Measurements from ENCODE around the gene PUSL1. TPM values are rescaled to one million over a fixed set of nuclear protein-coding genes. Genes with fewer than 3 reads are reported as not detected.

PUSL1 gene
- total RNA-seq, 1 experiment from 2014 or later, result 31.3 TPM

- DNase-seq (ENCODE audit: low spot score), result no peak
- Histone ChIP-seq H3K36me3 (ENCODE audit: insufficient read depth, low read length, poor library complexity, severe bottlenecking) (peaks cover 43% of the 10 kb centered on the region), H3K9me3 (ENCODE audit: low read depth, low read length, poor library complexity, severe bottlenecking) (no peaks in the 10 kb centered on the region), H3K27me3 (replicated peaks; ENCODE audit: insufficient read depth, low read depth, low read length, poor library complexity) (no peaks in the 10 kb centered on the region), H3K4me3 (ENCODE audit: low read depth, low read length, poor library complexity, severe bottlenecking) (no peak overlapping the region), H3K4me1 (ENCODE audit: insufficient read depth, low read length, poor library complexity, severe bottlenecking) (peaks cover 14% of the 10 kb centered on the region), H3K27ac (ENCODE audit: low read depth, low read length, poor library complexity, severe bottlenecking) (no peak overlapping the region)
- TF ChIP-seq CTCF (conservative IDR thresholded peaks at IDR 0.05; ENCODE audit: low read depth, low read length), result no peak
- TF ChIP-seq EZH2 (IDR thresholded peaks at IDR 0.05; ENCODE audit: borderline replicate concordance, low read depth, low read length, poor library complexity, severe bottlenecking), result no peak
- ChIA-PET POLR2A (ENCODE audit: low non-redundant PET) (no interaction called here), CTCF (no interaction called here)
- intact Hi-C loops (cut with micrococcal nuclease; ENCODE audit: unreplicated experiment), result no loop called here
- no TSS peak for BruUV-seq (replicated peaks)
These were observed 11.2 kb downstream of the PUSL1 start for GRCh38 chr1:1319646-1319941.

GRCh38 chr1:1320666-1321448 is 12.5 kb downstream of the PUSL1 start:
- Histone ChIP-seq H3K4me1 (ENCODE audit: insufficient read depth, low read length, poor library complexity, severe bottlenecking) (peaks cover 21% of the 10 kb centered on the region), H3K27ac (ENCODE audit: low read depth, low read length, poor library complexity, severe bottlenecking) (no peak overlapping the region), H3K9me3 (ENCODE audit: low read depth, low read length, poor library complexity, severe bottlenecking) (no peaks in the 10 kb centered on the region), H3K27me3 (replicated peaks; ENCODE audit: insufficient read depth, low read depth, low read length, poor library complexity) (no peaks in the 10 kb centered on the region), H3K36me3 (ENCODE audit: insufficient read depth, low read length, poor library complexity, severe bottlenecking) (peaks cover 35% of the 10 kb centered on the region), H3K4me3 (ENCODE audit: low read depth, low read length, poor library complexity, severe bottlenecking) (no peak overlapping the region)
- intact Hi-C loops (cut with micrococcal nuclease; ENCODE audit: unreplicated experiment), result no loop called here
- no TSS peak for BruUV-seq (replicated peaks)
- ChIA-PET CTCF (no interaction called here), POLR2A (ENCODE audit: low non-redundant PET) (no interaction called here)
- TF ChIP-seq EZH2 (IDR thresholded peaks at IDR 0.05; ENCODE audit: borderline replicate concordance, low read depth, low read length, poor library complexity, severe bottlenecking), result no peak
- TF ChIP-seq CTCF (conservative IDR thresholded peaks at IDR 0.05; ENCODE audit: low read depth, low read length), result no peak
- DNase-seq (ENCODE audit: low spot score), result no peak

GRCh38 chr1:1321477-1321876 is 13.1 kb downstream of the PUSL1 start:
- Histone ChIP-seq H3K27me3 (replicated peaks; ENCODE audit: insufficient read depth, low read depth, low read length, poor library complexity) (no peaks in the 10 kb centered on the region), H3K36me3 (ENCODE audit: insufficient read depth, low read length, poor library complexity, severe bottlenecking) (peaks cover 35% of the 10 kb centered on the region), H3K4me1 (ENCODE audit: insufficient read depth, low read length, poor library complexity, severe bottlenecking) (peaks cover 22% of the 10 kb centered on the region), H3K9me3 (ENCODE audit: low read depth, low read length, poor library complexity, severe bottlenecking) (no peaks in the 10 kb centered on the region), H3K27ac (ENCODE audit: low read depth, low read length, poor library complexity, severe bottlenecking) (no peak overlapping the region), H3K4me3 (ENCODE audit: low read depth, low read length, poor library complexity, severe bottlenecking) (no peak overlapping the region)
- no TSS peak for BruUV-seq (replicated peaks)
- intact Hi-C loops (cut with micrococcal nuclease; ENCODE audit: unreplicated experiment), result no loop called here
- TF ChIP-seq EZH2 (IDR thresholded peaks at IDR 0.05; ENCODE audit: borderline replicate concordance, low read depth, low read length, poor library complexity, severe bottlenecking), result no peak
- no peak for TF ChIP-seq CTCF (conservative IDR thresholded peaks at IDR 0.05; ENCODE audit: low read depth, low read length)
- ChIA-PET CTCF (no interaction called here), POLR2A (ENCODE audit: low non-redundant PET) (no interaction called here)
- no peak for DNase-seq (ENCODE audit: low spot score)
